HL-60 (cell line): ENCODE data around the gene OR6C65.
"Not testable (repeated sequence)": the region's sequence is repeated elsewhere in the genome, so short reads cannot be mapped to it uniquely, and the experiment has no call there.

Source experiments
- DNase-seq, 2 experiments: peaks; one replicate each; pipeline ENCODE4 v3.0.0-alpha.2; 2010 to 2020; ENCODE audit warnings: low read depth in 1 of 2, low spot score in 1 of 2
- H3K27ac ChIP-seq: fragments of 250-450 bp; sonication (Bioruptor Pico); replicated peaks from 2 replicates; pipeline ENCODE4 v1.5.1; 2020; ENCODE audit warnings: mild to moderate bottlenecking, moderate library complexity
- H3K27me3 ChIP-seq: fragments of 250-450 bp; sonication (Bioruptor Pico); 2 replicates; pipeline ENCODE4 v1.5.1; 2021; ENCODE audit warnings: mild to moderate bottlenecking, moderate library complexity; ENCODE audit not compliant: insufficient read depth, poor library complexity, severe bottlenecking
- H3K4me3 ChIP-seq: replicated peaks from 2 replicates; pipeline ENCODE4 v1.5.1; 2011; ENCODE audit warnings: mild to moderate bottlenecking, control low read depth, low read length; ENCODE audit not compliant: insufficient read depth
- CTCF ChIP-seq: IDR thresholded peaks from one replicate; pipeline ENCODE4 v1.5.1; 2011; ENCODE audit warnings: low read length, control low read depth, inconsistent platforms; ENCODE audit not compliant: insufficient read depth
- GABPA ChIP-seq: IDR thresholded peaks from 2 replicates; pipeline ENCODE4 v1.6.1; 2012; ENCODE audit warnings: low read depth
- POLR2AphosphoS5 ChIP-seq: IDR thresholded peaks from 2 replicates; pipeline ENCODE4 v1.6.1; 2012; ENCODE audit warnings: low read depth
- REST ChIP-seq: IDR thresholded peaks from 2 replicates; pipeline ENCODE4 v1.6.1; 2012; ENCODE audit warnings: low read depth; ENCODE audit not compliant: insufficient replicate concordance
- SPI1 ChIP-seq: IDR thresholded peaks from 2 replicates; pipeline ENCODE4 v1.6.1; 2012; ENCODE audit warnings: low read depth, mild to moderate bottlenecking, borderline replicate concordance

Gene OR6C65

GRCh38 chr12:55420307-55420962 is 20.1 kb downstream of the OR6C65 start:
- Histone ChIP-seq H3K27ac (no peak overlapping the region), H3K27me3 (peaks cover 3% of the 10 kb centered on the region), H3K4me3 (no peak overlapping the region)
- no peak for DNase-seq
- no peak for TF ChIP-seq REST
- no peak for TF ChIP-seq POLR2AphosphoS5
- TF ChIP-seq CTCF: no peak
- no peak for TF ChIP-seq SPI1
- no peak for TF ChIP-seq GABPA

GRCh38 chr12:55425954-55426353 is 25.6 kb downstream of the OR6C65 start, which contains the start of gene OR6C76:
TSS of gene OR6C76 (plus strand) at chr12:55426254. CDS start at chr12:55426254, 0 bp downstream.
- Histone ChIP-seq H3K27me3 (no peaks in the 10 kb centered on the region), H3K4me3 (no peak within 1 kb of the TSS), H3K27ac (no peak within 1 kb of the TSS)
- no peak for DNase-seq
- TF ChIP-seq CTCF (no peak), SPI1 (no peak), REST (no peak), GABPA (no peak), POLR2AphosphoS5 (no peak)

GRCh38 chr12:55428331-55429243 is 28.3 kb downstream of the OR6C65 start:
- no peak for DNase-seq
- Histone ChIP-seq H3K27me3 (no peaks in the 10 kb centered on the region), H3K4me3 (no peak overlapping the region)

GRCh38 chr12:55441233-55441632 is 40.9 kb downstream of the OR6C65 start:
- H3K27me3 ChIP-seq, DNase-seq, H3K27ac ChIP-seq, H3K4me3 ChIP-seq: not testable (repeated sequence)

More at GRCh38 chr12:55428331-55429243, 28.3 kb downstream of the OR6C65 start:
- TF ChIP-seq REST (no peak), SPI1 (peak; percentile 39)
- no peak overlapping the region for H3K27ac ChIP-seq
